ENCODE data around the gene AAK1.
"Not testable (repeated sequence)": the region's sequence is repeated elsewhere in the genome, so short reads cannot be mapped to it uniquely, and the experiment has no call there.

The AAK1 gene

DNA sequence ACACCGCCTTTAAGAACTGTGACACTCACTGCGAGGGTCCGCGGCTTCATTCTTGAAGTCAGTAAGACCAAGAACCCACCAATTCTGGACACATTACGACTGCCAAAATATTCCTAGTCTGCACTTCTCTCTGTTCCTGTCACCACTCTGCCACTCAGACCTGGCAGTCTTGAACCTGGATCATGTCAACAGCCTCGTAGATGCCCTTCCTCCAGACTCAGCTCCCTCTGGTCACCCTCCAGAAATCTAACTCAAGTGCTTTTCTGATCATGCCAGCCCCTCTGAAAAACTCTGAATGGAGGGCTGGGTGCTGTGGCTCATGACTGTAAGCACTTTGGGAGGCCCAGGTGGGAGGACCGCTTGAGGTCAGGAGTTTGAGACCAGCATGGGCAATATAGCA is 20.3 kb downstream of the AAK1 start:
- no peak for DNase-seq

- DNase-seq = not testable (repeated sequence)
Observed at GRCh38 chr2:69622805-69623204, 20.7 kb downstream of the AAK1 start.

- DNase-seq = not testable (repeated sequence)
Observed at GRCh38 chr2:69622017-69622540, 21.5 kb downstream of the AAK1 start.

DNA sequence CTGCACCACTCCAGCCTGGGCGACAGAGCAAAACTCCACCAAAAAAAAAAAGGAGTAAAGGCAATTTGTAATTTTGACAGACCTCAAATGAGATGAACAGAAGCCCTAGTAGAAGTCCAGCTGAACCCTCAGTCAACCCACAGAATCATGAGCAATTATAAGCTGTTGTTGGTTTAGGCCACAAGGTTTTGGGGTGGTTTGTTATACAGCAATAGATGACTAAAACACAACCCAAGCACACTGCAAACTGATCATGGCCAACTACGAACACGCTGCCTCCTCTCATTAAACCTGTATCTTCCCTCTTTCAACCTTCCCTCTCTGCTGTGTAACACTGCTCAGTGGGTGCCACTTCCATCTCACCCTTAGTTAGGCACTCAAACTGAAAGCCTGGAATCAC is 22.1 kb downstream of the AAK1 start:
- DNase-seq = no peak

DNA sequence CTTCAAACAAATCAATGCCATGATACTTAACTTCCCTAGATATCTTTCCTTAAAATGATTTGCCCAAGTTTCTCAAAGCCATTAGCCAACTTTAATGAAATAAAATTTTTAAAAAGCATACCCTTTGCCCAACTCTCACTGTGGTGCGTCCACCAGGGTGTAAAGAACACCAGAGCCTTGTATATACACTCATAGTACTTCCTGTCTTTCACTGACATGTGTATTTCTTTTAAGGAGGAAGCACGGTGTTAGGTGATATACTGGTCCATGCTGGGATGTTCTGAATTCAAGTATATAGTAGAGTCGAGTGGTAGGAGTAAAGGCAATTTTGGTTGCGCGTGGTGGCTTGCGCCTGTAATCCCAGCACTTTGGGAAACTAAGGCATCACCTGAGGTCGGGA is 22.7 kb downstream of the AAK1 start:
- DNase-seq = peak; percentile 26

- peak; percentile 35 for DNase-seq
Observed at GRCh38 chr2:69619725-69620124, 23.8 kb downstream of the AAK1 start.

DNA sequence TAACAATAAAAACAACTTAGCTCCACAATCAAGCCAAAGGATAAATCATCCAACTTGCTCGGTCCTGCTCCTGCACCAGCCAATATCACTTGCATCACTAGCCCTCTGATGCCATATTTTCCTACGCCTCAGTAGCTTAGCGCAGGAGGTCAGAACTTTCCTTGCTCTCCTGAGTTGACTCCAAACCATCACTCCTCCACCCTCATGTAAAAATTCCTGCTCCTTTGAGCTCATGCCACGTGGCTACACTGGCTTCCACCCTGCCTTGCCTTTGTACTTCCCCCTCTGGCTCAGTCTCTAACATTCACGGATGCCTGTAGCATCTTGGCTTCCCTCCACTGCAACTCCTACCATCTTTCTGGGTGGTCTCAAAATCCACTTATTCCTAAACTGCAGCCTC is 25.2 kb downstream of the AAK1 start:
- DNase-seq = no peak

GRCh38 chr2:69617744-69618143 is 25.8 kb downstream of the AAK1 start:
- no peak for DNase-seq

- DNase-seq = peak; percentile 48
Observed at GRCh38 chr2:69616755-69617154, 26.8 kb downstream of the AAK1 start.

DNA sequence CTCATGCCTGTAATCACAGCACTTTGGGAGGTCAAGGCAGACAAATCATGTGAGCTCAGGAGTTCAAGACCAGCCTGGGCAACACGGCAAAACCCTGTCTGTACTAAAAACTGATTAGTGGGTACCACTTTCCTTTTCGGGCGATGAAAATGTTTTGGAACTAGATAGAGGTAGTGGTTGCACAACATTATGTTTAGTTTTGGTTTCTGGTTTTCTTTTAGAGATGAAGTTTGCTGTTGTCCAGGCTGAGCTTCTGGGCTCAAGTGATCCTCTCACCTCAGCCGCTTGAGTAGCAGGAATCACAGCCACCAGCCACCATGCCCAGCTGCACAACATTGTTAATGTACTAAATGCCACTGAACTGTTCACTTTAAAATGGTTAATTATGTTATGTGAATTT is 27.6 kb downstream of the AAK1 start:
- no peak for DNase-seq

GRCh38 chr2:69615078-69615625 is 28.4 kb downstream of the AAK1 start:
- DNase-seq = no peak

DNA sequence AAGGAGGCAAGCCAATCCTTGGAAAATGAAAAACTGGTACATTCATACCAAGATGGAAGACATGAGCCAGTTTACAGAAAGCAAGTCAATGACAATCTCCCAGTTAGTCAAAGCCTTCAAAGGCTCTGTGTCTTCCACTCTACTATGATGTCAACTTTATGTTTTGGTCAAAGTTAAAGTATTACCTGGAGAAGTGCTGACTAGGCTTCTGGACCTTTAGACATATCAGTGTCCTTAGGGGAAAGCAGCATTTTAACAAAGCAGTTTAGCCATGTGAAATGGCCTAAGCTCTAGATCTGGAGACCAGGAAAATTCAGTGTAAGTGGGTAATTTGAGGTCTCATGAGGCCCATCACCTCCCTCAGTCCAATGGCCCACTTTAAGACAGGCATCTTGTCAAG is 30.8 kb downstream of the AAK1 start:
- no peak for DNase-seq

- no peak for DNase-seq
Observed at GRCh38 chr2:69612200-69612599, 31.3 kb downstream of the AAK1 start.

DNA sequence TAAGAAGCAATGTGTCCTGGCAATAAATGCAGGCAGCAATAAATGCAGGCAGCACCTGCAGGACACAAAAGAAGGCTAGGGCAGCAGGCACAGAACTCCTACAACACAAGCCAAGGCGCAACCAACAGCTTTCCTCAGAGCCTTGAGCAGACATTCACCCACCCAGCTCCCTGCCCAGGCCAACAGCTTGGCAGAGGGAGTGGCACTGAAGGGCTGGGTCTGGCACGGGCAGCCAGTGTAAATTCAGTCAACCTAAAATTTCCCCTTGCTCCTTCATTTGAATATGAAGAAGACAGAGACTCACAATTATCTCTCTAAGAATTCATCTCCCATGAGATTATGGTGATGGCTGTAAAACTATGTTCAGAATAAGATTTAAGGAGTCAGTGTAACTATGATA is 35.4 kb downstream of the AAK1 start:
- no peak for DNase-seq

DNA sequence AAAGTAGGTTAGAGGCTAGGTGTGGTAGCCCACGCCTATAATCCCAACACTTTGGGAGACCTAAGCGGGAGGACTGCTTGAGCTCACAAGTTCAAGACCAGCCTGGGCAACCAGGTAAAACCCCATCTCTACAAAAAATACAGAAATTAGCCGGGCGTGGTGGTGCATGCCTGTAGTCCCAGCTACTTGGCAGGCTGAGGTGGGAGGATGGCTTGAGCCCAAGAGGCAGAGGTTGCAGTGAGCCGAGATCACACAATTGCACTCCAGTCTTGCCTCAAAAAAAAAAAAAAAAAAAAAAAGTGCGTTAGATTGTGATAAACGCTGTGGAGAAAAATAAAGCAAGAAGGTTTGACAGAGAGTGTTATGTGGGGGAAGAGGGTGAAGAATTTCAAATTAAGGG is 36.8 kb downstream of the AAK1 start:
- not testable (repeated sequence) for DNase-seq

- DNase-seq = no peak
Observed at GRCh38 chr2:69605284-69605683, 38.3 kb downstream of the AAK1 start.

- DNase-seq = no peak
Observed at GRCh38 chr2:69604836-69605235, 38.7 kb downstream of the AAK1 start.

DNA sequence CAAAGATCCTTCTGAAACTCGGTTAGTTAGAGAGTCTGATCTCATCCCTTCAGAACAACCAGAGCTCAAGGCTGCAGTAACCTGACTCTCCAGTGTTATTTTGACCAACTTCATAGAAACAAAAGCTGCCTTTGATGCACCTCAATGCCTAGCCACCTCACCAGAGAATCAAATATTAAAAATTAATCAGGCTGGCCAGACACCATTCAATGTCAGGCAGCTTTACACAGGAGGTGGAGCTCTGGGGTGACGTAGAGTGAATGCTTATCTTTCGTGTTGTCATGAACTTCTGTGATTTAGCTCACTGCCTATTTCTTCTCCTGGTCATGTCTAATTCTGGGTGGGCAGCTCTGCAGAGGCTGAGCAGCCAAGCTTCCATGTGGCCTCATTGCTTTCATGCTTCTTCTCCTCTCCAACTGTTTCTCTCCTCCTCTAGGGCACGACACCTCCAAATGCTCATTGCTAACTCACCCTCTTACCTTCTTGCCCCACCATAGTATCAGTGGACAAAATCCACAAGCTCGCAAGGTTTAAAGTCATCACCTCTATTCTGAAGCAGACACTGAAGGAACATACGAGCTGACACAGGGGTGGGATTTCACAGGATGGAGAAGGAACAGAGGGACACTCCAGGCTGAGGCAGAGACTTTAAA is 39.4 kb downstream of the AAK1 start:
- DNase-seq = no peak

- peak; percentile 33 for DNase-seq
Observed at GRCh38 chr2:69603146-69603743, 40.3 kb downstream of the AAK1 start.

- DNase-seq = peak; percentile 19
Observed at GRCh38 chr2:69601179-69601612, 42.3 kb downstream of the AAK1 start.

GRCh38 chr2:69600425-69600824 is 43.1 kb downstream of the AAK1 start:
- no peak for DNase-seq

- DNase-seq = no peak
Observed at GRCh38 chr2:69597843-69598610, 45.5 kb downstream of the AAK1 start.

GRCh38 chr2:69597105-69597504 is 46.4 kb downstream of the AAK1 start:
- DNase-seq = no peak

DNA sequence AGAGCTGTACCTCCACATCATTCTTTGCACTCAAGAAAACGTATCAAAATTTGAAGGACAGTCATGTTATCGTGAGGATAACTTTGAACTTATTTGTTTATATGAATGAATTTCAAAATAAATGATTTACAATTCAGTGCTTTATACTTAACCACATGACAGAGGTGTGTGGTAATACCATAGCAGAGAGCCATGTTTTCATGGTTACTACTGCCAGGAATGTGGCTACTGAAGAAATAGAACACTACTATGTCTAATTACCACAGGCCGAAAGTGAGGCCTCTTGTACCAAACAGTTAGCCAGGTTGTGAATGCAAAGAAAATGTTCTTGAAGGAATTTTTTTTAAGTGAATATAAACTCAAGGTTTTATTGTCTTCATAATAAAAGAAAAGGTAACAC is 49.2 kb downstream of the AAK1 start:
- no peak for DNase-seq

Data from CD4-positive, alpha-beta T cell treated with Interleukin-17A for 4 hours (primary cell).